ENCODE measurements around the gene MFNG. TPM values are rescaled to one million over a fixed set of nuclear protein-coding genes. Genes with fewer than 3 reads are reported as not detected.

MFNG gene
- total and polyA plus RNA-seq, 2 donors (not counting 1 experiment from before 2014, with no cell fraction given) = 95.9 to 125 TPM

GRCh38 chr22:37517826-37518450 lies 31.8 kb upstream of the MFNG start:
- no peak overlapping the region for H3K9ac ChIP-seq (ENCODE audit: low read length)
- H3K9me3 Mint-ChIP-seq (ENCODE audit: insufficient read depth) = no peaks in the 10 kb centered on the region
- H3K79me2 ChIP-seq (ENCODE audit: control insufficient read depth, insufficient read depth, low read length) = no peaks in the 10 kb centered on the region
- CTCF ChIA-PET = no interaction called here
- no peak overlapping the region for H2AFZ ChIP-seq (ENCODE audit: insufficient read depth, low read depth, low read length, poor library complexity, severe bottlenecking)
- H3K4me2 ChIP-seq (replicated peaks; ENCODE audit: low read depth, low read length, poor library complexity, severe bottlenecking) = no peak overlapping the region
- WGBS (ENCODE audit: insufficient coverage) = 96% methylated on average over 11 of the region's 15 CpGs
- peaks cover 6% of the 10 kb centered on the region for H3K4me1 Mint-ChIP-seq
- H3K27me3 Mint-ChIP-seq = peaks cover 47% of the 10 kb centered on the region
- peaks cover 0 to 5% (median 0%) of the 10 kb centered on the region in 3 donors for H3K9me3 ChIP-seq (ENCODE audit: control extremely low read depth in 1 of 3, control insufficient read depth in 2 of 3, insufficient read depth in 1 of 3, low read length in 2 of 3)
- ATAC-seq (ENCODE audit: low read depth) (no peak), DNase-seq (no peak)
- H3K27ac ChIP-seq (ENCODE audit: low read length in 2 of 2) = no peak overlapping the region
- H3K27me3 ChIP-seq (replicated peaks in 1 of 4; ENCODE audit: control extremely low read depth in 1 of 4, control insufficient read depth in 3 of 4, insufficient read depth in 4 of 4, low read length in 3 of 4) = peaks cover 0 to 50% (median 12%) of the 10 kb centered on the region in 4 experiments
- POLR2A ChIA-PET = no interaction called here
- no peaks in the 10 kb centered on the region for H4K20me1 ChIP-seq (ENCODE audit: control insufficient read depth, insufficient read depth, low read length, poor library complexity, severe bottlenecking)
- no peak overlapping the region for H3K27ac Mint-ChIP-seq
- H3K4me1 ChIP-seq (ENCODE audit: control insufficient read depth in 2 of 2, insufficient read depth in 2 of 2, low read length in 2 of 2) = peaks cover 5 to 10% of the 10 kb centered on the region in 2 donors
- H3K4me3 ChIP-seq (ENCODE audit: control extremely low read depth in 1 of 5, extremely low read depth in 1 of 5, insufficient read depth in 1 of 5, low read depth in 2 of 5, low read length in 4 of 5) = no peak overlapping the region
- TF ChIP-seq EZH2 (IDR thresholded peaks at IDR 0.05; ENCODE audit: borderline replicate concordance, insufficient read depth, low read depth, low read length, poor library complexity, severe bottlenecking) = no peak
- TF ChIP-seq CTCF (IDR thresholded peaks at IDR 0.05) = no peak
- H3K36me3 ChIP-seq (replicated peaks in 1 of 2; ENCODE audit: control extremely low read depth in 1 of 2, control insufficient read depth in 1 of 2, extremely low read depth in 1 of 2, insufficient read depth in 2 of 2, low read length in 1 of 2) = no peaks in the 10 kb centered on the region
- intact Hi-C loops (cut with micrococcal nuclease) = no loop called here
- H3K4me3 Mint-ChIP-seq = peak overlapping the region; percentile 74

- H3K27me3 ChIP-seq (replicated peaks in 1 of 4; ENCODE audit: control extremely low read depth in 1 of 4, control insufficient read depth in 3 of 4, insufficient read depth in 4 of 4, low read length in 3 of 4) = peaks cover 0 to 40% (median 12%) of the 10 kb centered on the region in 4 experiments
- no peak overlapping the region for H3K27ac Mint-ChIP-seq
- peaks cover 0 to 5% (median 0%) of the 10 kb centered on the region in 3 donors for H3K9me3 ChIP-seq (ENCODE audit: control extremely low read depth in 1 of 3, control insufficient read depth in 2 of 3, insufficient read depth in 1 of 3, low read length in 2 of 3)
- DNase-seq (no peak), ATAC-seq (ENCODE audit: low read depth) (no peak)
- H3K36me3 ChIP-seq (replicated peaks in 1 of 2; ENCODE audit: control extremely low read depth in 1 of 2, control insufficient read depth in 1 of 2, extremely low read depth in 1 of 2, insufficient read depth in 2 of 2, low read length in 1 of 2) = no peaks in the 10 kb centered on the region
- TF ChIP-seq EZH2 (IDR thresholded peaks at IDR 0.05; ENCODE audit: borderline replicate concordance, insufficient read depth, low read depth, low read length, poor library complexity, severe bottlenecking) (no peak), CTCF (IDR thresholded peaks at IDR 0.05) (no peak)
- H3K4me2 ChIP-seq (replicated peaks; ENCODE audit: low read depth, low read length, poor library complexity, severe bottlenecking) = no peak overlapping the region
- ChIA-PET CTCF (no interaction called here), POLR2A (no interaction called here)
- no peak overlapping the region for H3K4me3 ChIP-seq (ENCODE audit: control extremely low read depth in 1 of 5, extremely low read depth in 1 of 5, insufficient read depth in 1 of 5, low read depth in 2 of 5, low read length in 4 of 5)
- H3K4me1 ChIP-seq (ENCODE audit: control insufficient read depth in 2 of 2, insufficient read depth in 2 of 2, low read length in 2 of 2) = peaks cover 5 to 10% of the 10 kb centered on the region in 2 donors
- no peak overlapping the region for H3K27ac ChIP-seq (ENCODE audit: low read length in 2 of 2)
- H3K9me3 Mint-ChIP-seq (ENCODE audit: insufficient read depth) = no peaks in the 10 kb centered on the region
- no peak overlapping the region for H3K4me3 Mint-ChIP-seq
- H3K27me3 Mint-ChIP-seq = peaks cover 37% of the 10 kb centered on the region
- no CpG with 5 or more reads among the region's 1 CpG for WGBS (ENCODE audit: insufficient coverage)
- H3K4me1 Mint-ChIP-seq = peaks cover 6% of the 10 kb centered on the region
- H2AFZ ChIP-seq (ENCODE audit: insufficient read depth, low read depth, low read length, poor library complexity, severe bottlenecking) = no peak overlapping the region
- H4K20me1 ChIP-seq (ENCODE audit: control insufficient read depth, insufficient read depth, low read length, poor library complexity, severe bottlenecking) = no peaks in the 10 kb centered on the region
- H3K79me2 ChIP-seq (ENCODE audit: control insufficient read depth, insufficient read depth, low read length) = no peaks in the 10 kb centered on the region
- intact Hi-C loops (cut with micrococcal nuclease) = no loop called here
- H3K9ac ChIP-seq (ENCODE audit: low read length) = no peak overlapping the region
Measured at GRCh38 chr22:37516456-37516855, 30.3 kb upstream of the MFNG start.

Measured in B cell (primary cell).